Measurements from ENCODE around the gene SPATA2.
"Not testable (repeated sequence)": the region's sequence is repeated elsewhere in the genome, so short reads cannot be mapped to it uniquely, and the experiment has no call there.

Gene SPATA2

GRCh38 chr20:49882171-49882970 is 33.0 kb downstream of the SPATA2 start:
- no peak for DNase-seq

DNA sequence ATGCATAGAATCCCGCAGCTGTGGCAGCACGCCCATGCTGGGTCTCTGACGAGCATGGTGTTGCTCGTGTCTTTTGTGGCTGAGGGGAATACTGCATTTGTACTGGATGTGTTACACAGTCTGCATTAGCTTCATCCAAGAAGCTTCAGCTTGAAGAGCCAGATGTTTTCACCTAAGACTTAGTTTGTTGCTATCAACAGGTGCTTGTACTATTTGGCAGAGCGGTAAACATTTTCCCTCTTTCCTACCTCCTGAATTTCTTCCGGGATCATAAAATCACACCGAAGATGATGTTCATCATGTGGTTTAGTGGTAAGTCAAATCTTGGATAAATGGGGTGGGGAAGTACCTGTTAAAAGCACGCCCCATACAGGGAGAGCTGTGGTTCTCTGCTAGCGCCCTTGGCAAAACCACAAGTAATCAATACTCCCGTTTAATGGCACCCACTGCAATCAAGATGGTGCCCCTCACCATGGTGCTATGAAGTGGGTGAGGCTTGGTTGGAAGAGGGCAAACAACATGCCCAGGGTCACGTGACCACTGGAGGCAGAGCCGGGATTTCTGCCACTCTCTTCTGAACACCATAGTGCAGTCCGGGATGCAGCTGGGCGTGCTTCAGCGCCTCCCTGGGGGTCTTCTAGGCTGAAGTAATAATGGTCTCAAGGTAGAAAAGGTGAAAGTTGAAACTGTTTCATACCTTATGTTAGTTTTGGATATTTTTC is 34.4 kb downstream of the SPATA2 start:
- DNase-seq, result no peak

- no peak for DNase-seq
These were observed 35.2 kb downstream of the SPATA2 start for GRCh38 chr20:49880177-49880576.

GRCh38 chr20:49878977-49879376 is 36.4 kb downstream of the SPATA2 start:
- DNase-seq, result no peak

- no peak for DNase-seq
These were observed 37.9 kb downstream of the SPATA2 start for GRCh38 chr20:49877386-49877921.

DNA sequence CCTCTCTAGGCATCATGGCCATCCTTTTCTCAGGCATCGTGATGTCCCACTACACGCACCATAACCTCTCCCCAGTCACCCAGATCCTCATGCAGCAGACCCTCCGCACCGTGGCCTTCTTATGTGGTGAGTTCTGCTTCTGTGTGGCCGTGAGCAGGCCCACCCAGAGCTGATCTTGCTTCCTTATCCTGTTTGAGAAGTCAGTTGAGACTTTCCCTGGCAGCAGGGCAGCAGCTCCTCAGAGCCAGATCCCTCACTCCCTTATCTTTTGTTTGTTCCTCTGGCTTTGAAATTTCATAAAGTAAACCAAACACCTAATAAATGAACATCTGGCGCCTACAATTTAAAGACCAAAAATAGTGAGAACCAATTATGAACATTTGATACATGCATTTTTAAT is 40.6 kb downstream of the SPATA2 start:
- DNase-seq, result no peak

- DNase-seq, result no peak
These were observed 43.3 kb downstream of the SPATA2 start for GRCh38 chr20:49872056-49872455.

- DNase-seq, result no peak
These were observed 43.9 kb downstream of the SPATA2 start for GRCh38 chr20:49871391-49871948.

GRCh38 chr20:49870261-49870660 is 45.1 kb downstream of the SPATA2 start:
- DNase-seq, result no peak

DNA sequence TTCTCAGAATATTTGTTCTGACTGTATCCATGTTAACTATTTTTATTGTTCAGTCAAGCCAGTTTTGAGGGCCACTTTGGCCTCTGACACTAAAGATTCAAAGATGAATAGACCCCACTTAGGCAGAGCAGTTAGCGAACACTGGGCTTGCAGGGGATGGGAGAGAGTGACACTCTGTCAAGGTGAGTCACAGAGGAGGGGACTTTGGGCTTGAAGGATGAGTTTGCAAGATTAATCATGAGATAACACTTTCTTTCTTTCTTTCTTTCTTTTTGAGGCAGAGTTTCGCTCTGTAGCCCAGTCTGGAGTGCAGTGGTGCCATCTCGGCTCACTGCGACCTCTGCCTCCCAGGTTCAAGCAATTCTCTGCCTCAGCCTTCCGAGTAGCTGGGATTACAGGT is 46.4 kb downstream of the SPATA2 start:
- DNase-seq, result no peak

GRCh38 chr20:49868538-49868937 is 46.8 kb downstream of the SPATA2 start:
- no peak for DNase-seq

DNA sequence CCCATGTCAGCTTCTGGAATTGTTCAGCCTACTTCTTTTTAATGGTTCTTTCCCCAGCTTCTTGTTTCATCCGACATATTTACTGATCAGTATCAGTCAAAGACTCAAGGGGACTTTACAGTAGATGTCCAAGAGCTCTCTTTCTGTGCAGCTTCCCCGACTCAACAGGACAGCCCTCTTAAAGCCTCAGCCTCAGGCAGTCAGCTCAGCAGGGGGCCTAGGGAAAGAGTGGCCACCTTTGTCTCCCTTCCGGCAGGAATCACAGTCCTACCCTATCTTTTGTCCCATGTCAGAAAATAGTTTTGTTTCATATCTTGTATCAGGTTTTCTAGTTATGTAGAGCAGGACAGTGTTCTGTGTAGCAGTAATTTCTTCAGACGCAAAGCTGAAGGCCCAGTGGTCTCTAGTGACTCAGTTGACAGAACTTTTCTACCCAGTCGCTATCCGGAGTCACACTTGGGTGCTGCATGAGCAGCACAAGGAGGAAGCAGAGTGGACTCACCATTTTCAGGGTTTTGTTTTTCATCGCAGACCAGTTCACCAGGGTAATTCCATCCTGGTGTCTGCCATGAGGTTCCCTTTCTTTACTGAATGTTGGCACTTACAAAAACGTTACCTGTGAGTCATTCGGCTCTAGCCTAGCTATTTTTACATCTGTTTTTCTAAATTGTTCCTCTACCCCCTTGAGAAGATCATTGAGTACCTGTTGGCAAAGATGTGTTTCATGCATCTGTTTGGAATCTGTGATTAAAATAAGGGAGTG is 47.7 kb downstream of the SPATA2 start:
- no peak for DNase-seq

DNA sequence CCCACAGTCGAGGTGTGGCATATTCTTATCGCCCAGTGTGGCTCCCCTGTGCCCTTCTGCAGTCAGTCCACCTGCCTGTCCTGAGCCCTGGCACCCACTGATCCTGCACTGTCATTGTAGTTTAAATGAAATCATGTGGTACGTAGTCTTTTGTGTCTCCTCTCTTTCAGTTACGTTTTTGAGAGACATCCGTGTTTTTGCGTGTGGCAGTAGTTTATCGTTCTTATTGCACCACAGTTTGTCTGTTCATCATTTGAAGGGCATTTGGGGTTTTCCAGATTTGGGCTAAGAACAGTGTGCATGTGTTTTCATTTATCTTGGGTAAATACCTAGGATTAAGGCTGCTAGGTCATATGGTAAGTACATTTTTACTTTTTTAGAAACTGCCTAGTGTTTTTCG is 49.3 kb downstream of the SPATA2 start:
- no peak for DNase-seq

DNA sequence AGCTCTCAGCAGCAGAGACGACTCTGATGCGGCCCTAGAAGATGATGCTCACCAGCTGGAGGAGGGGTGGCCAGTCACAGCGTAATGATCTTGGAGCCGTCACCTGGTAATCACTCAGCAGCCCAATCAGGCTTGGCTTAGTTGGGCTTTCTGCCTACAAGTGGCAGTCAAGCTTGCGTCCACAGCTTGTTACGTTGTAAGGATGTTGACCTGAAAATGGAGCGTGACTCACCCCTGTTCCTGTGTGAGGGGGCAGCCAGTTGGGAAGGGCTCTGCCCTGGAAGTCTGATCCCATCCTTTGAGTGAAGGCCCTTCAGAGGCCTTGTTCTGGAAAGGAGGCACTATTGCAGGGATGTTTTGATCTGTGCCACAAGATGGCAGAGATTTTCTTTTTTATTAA is 49.8 kb downstream of the SPATA2 start:
- DNase-seq, result no peak

DNA sequence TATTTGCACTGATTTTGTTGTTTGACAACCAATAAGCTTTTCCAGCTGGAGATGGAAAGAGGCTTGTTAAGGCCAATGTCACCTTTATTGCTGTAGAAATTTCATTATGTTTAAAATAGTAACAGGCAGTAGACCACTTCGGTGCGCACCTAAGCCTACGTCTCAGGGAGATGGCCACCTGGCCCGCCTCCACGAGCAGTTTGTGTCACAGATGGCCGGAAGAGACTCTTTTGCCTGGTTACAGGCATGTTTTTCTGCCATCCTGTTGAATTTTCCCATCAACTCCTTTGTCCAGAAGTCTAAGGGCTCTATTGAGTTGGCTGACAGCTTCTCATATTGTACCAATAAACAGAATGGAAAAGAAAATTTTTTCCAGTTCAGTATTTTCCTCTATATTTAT is 51.7 kb downstream of the SPATA2 start:
- DNase-seq, result no peak

DNA sequence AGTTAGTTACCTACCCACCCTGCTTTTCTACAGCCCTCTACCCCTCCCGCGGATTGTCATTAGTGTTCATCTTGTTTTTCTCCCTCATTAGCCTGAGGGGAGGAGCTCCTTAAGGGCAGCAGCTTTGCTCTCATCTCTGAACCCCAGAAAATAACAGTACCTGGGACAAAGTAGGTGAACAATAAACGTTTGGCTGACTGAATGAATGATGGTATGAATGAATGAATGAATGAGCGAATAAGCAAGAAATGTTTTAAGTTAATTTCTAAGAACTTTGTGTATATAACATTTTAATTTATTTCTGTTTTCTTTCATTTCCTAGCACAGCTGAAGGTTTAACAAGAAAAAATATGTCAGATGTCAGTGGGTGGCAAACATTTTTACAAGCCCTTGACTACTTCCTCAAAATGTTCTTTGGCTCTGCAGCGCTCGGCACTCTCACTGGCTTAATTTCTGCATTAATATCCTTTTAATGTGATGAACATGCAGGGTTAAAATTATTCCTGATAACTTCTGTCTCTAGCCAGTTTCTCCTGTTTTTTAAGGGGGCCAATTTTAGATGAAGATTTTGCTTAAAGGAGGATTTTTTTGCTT is 52.6 kb downstream of the SPATA2 start:
- DNase-seq, result no peak

- DNase-seq, result not testable (repeated sequence)
These were observed 54.1 kb downstream of the SPATA2 start for GRCh38 chr20:49861232-49861631.

DNA sequence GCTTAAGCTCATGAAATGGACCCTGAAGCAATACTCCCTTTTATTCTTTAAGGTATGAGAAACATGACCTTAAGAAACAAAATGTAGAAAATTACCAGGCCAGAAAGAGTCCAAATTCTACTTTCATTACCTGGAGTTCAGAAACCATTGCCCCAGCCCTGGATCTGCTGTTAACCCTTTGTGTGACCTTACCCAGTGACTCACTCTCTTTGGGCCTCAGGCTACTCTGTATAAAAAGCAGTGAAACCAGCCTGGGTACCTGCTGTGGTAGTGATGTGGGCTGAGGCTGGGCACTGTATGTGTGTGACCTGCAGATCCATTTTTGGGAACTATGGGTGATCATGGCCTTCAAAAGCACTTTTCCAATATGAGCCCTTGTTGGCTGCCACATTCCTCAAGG is 55.5 kb downstream of the SPATA2 start:
- no peak for DNase-seq

GRCh38 chr20:49859011-49859410 is 56.3 kb downstream of the SPATA2 start:
- DNase-seq, result no peak

DNA sequence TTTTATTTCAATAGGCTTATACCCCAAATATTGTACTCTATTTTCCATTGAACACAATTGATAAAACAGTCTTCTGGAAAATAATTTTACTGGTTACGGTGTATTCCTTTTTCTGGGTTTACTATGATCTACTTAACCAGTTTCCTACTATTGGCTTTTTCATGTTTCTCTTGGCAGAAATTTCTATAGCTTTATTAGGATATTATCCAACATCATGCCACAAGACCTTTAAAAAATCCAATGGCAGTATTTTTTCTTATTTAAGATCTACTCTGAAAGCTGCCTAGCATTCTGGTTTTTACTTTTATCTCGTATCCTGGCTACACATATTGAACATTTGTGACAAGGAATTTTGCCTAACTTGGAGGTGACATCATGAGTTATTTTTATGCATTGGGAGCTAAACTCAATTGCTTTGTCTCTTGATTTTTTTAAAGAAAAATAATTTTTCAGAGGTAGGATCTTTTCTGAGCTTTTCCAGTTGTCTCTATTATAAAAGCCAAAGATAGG is 57.2 kb downstream of the SPATA2 start:
- no peak for DNase-seq

- no peak for DNase-seq
These were observed 58.4 kb downstream of the SPATA2 start for GRCh38 chr20:49856904-49857303.

GRCh38 chr20:49854190-49854875 is 61.0 kb downstream of the SPATA2 start:
- DNase-seq, result no peak

Data from NCI-H1930 (cell line).